Duodenal mucosa (tissue), 2 donors: ENCODE results near the gene KRTAP2-1.
"Not testable (repeated sequence)": the region's sequence is repeated elsewhere in the genome, so short reads cannot be mapped to it uniquely, and the experiment has no call there.

Experiments
- H3K27ac ChIP-seq: one replicate; pipeline ENCODE4 v1.7.0; 2013; ENCODE audit warnings: low read depth, low read length
- H3K27me3 ChIP-seq, 2 donors: one replicate each; pipeline ENCODE4 v1.7.0; 2013; ENCODE audit warnings: low read length in 2 of 2, control low read depth in 1 of 2; ENCODE audit not compliant: insufficient read depth in 2 of 2, control insufficient read depth in 1 of 2
- H3K36me3 ChIP-seq, 2 donors: one replicate each; pipeline ENCODE4 v1.7.0; 2013; ENCODE audit warnings: low read length in 2 of 2, control low read depth in 1 of 2; ENCODE audit not compliant: insufficient read depth in 2 of 2, control insufficient read depth in 1 of 2
- H3K4me1 ChIP-seq, 2 donors: one replicate each; pipeline ENCODE4 v1.7.0; 2013; ENCODE audit warnings: low read length in 2 of 2, control low read depth in 1 of 2; ENCODE audit not compliant: insufficient read depth in 2 of 2, control insufficient read depth in 1 of 2
- H3K4me3 ChIP-seq, 2 donors: one replicate each; pipeline ENCODE4 v1.7.0; 2013; ENCODE audit warnings: low read length in 2 of 2, low read depth in 1 of 2
- H3K9ac ChIP-seq, 2 donors: one replicate each; pipeline ENCODE4 v1.7.0; 2013; ENCODE audit warnings: low read length in 2 of 2, low read depth in 1 of 2
- H3K9me3 ChIP-seq, 2 donors: one replicate each; pipeline ENCODE4 v1.7.0; 2013; ENCODE audit warnings: low read length in 2 of 2, control low read depth in 1 of 2; ENCODE audit not compliant: control insufficient read depth in 1 of 2

The KRTAP2-1 gene

GRCh38 chr17:41001795-41002194 is 45.3 kb downstream of the KRTAP2-1 start:
- Histone ChIP-seq H3K9me3 (no peaks in the 10 kb centered on the region), H3K4me1 (no peaks in the 10 kb centered on the region), H3K36me3 (no peaks in the 10 kb centered on the region), H3K27me3 (peaks cover 0 to 9% of the 10 kb centered on the region in 2 donors), H3K9ac (no peak overlapping the region), H3K27ac (no peak overlapping the region), H3K4me3 (no peak overlapping the region)

DNA sequence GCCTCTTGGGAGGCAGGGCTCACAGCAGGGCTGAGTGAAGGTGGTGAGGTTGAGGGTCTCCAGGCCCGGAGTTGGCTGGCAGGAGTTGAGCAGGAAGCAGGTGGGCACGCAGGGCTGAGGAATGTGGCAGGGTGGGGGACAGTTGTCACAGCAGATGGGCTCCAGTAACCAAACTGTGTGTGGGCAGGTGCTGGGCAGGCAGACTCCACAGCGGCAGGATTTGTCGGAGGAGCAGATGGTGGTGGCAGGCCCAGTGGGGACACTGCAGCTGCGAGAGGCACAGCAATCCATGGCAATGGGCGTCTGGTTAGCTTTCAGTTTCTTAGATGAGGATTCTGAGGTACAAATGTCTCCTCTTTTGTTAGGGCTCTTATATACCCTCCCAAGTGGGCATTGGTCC is 47.6 kb downstream of the KRTAP2-1 start, which contains the start of gene KRTAP3-2:
Gene KRTAP3-2, minus strand, starts transcription at position 344 of the 400 bp plus-strand sequence. Its CDS starts 53 bp downstream, at position 291.
- not testable (repeated sequence) for H3K9me3 ChIP-seq, H3K4me3 ChIP-seq

GRCh38 chr17:40997361-40997760 is 49.8 kb downstream of the KRTAP2-1 start:
- H3K4me1 ChIP-seq = no peaks in the 10 kb centered on the region
- H3K36me3 ChIP-seq = no peaks in the 10 kb centered on the region
- H3K4me3 ChIP-seq = no peak overlapping the region
- H3K27me3 ChIP-seq = peaks cover 0 to 5% of the 10 kb centered on the region in 2 donors
- H3K9me3 ChIP-seq = no peaks in the 10 kb centered on the region
- no peak overlapping the region for H3K27ac ChIP-seq
- no peak overlapping the region for H3K9ac ChIP-seq

More for the DNA sequence above, 47.6 kb downstream of the KRTAP2-1 start, which contains the start of gene KRTAP3-2:
- H3K36me3 ChIP-seq, H3K4me1 ChIP-seq, H3K9ac ChIP-seq, H3K27me3 ChIP-seq, H3K27ac ChIP-seq: not testable (repeated sequence)

- Histone ChIP-seq H3K9me3 (no peaks in the 10 kb centered on the region), H3K4me1 (no peaks in the 10 kb centered on the region), H3K36me3 (no peaks in the 10 kb centered on the region), H3K27me3 (peaks cover 0 to 3% of the 10 kb centered on the region in 2 donors), H3K9ac (no peak overlapping the region), H3K27ac (no peak overlapping the region), H3K4me3 (no peak overlapping the region)
Observed at GRCh38 chr17:40996829-40997228, 50.3 kb downstream of the KRTAP2-1 start.
